ENCODE data around the gene CCNYL1.
"Not testable (repeated sequence)": the region's sequence is repeated elsewhere in the genome, so short reads cannot be mapped to it uniquely, and the experiment has no call there.

The CCNYL1 gene

DNA sequence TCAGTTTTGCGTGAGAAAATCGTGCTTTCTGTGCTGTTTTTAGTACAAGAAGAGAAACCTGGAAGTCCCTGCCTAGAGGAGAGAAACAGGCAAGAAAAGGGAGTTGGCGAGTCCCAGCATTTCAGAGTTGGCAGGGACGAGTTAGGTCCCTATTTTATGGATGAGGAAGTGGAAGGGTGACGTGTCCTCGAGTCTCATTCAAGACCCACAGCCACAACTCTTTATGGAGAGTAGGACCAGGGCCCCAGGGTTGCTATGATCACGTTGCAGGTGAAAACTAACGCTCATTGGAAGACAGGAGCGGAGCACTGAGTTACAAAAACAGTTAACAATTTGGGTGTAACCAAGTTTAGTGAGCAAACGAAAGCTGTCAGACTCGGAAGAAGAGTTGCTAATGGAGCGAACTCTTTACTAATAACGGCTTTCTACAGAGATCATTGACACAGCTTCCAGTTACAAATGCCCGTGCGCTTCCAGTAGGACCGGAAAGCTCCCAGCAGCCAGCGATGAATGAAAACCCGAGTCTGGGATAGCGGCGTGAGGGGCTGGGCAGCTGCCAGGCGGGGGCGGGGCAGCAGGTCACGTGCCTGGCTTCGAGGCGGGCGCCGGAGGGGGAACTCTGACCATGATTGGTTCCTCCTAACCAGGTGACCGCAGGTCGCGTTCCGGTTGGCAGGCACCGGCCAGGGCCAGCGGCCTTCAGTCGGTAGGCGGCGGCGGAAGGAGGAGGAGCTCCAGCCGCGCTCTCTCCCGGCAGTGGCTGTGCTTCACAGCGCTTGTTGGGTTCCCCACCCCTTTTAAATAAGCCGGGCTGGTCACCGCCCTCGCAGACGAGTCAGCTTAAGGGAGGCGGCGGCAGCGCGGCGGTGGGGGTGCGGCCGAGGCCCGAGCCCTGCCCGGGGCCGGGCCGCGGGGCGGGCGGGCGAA, at the start of gene CCNYL1:
CCNYL1 (plus strand) TSS at position 827 of the 927 bp plus-strand sequence. CDS start 257 bp downstream, outside the sequence.
- DNase-seq (ENCODE audit: low read depth) = peak; percentile 97

DNA sequence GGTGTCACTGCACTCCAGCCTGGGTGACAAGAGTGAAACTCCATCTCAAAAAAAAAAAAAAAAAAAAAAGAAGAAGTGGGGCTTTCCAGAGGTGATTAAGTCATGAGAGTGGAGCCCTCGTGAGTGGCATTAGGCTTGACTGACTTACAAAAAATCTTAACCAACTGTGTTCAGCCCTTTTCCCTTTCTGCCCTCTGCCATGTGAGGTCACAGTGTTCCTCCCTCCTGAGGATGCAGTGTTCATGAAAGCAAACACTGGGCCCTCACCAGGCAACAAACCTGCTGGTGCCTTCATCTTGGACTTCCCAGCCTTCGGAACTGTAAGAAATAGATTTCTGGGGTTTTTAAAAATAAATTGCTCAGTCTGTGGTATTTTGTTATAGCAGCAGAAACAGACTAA, 49.2 kb upstream of the CCNYL1 start:
- DNase-seq (ENCODE audit: low read depth) = no peak

DNA sequence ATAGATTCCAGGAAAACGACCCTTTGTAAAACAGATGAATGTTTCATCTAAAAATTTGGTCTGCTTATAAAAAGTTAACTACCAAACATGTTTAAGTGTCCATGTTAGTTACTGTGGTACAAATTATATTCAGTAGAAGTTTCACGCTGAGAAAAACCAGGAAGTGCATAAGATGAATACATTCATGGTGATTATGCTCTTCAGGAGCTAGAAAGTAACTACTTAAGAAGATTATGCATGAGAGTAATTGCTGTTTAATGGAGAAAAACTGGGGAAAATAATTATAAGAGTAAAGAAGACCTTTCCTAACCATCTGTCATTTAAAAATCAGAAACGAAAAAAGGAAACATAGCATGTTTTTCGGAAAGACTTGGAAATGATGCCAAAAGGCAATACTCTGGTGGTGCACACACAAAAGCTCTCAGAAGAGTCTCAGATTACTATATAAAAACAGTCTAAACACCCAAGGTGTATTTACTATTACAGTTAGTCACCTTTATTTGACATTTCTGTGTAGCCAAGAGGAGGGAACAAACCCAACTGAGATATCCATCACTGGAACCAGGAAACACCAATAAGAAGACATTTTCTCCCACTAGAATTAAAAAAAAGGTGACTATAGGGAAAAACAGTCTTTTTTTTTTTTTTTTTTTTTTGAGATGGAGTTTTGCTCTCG, 47.4 kb upstream of the CCNYL1 start:
- no peak for DNase-seq (ENCODE audit: low read depth)

DNA sequence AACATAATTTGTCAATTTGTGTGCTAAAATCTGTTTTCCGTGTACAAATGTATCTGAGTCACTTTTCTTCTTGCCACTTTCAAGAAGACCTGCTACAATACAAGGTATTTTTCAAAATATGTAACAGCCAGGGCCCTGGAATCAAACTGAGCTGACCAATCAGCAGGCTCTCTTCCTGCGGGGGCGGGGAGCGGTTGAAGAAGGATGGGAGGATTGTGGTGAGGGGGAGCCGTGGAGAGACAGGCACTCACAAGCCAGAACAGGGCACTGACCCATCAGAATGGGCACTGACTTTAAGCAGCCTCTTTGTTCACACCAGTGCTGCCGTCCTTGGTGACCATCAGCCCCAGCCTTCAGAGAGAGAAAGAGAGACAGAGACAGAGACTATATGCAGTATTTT, 40.6 kb upstream of the CCNYL1 start:
- no peak for DNase-seq (ENCODE audit: low read depth)

DNA sequence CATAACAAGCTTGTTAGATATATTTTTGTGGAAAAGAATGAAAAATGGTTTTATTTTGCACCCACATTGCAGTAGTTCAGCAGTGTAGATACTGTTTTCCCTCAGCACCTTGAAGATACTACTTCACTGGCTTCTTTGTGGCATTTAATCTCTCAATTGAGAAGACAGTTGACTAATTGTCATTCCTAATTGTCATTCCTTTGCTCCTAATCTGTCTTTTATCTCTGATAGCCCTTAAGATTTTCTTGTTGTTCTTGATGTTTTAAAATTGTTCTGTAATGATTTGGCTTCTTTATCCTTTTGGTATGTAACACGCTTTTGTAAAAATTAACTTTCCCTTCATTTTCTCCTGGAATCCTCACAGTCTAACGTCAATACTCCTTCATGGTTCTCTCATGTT, 38.0 kb upstream of the CCNYL1 start:
- no peak for DNase-seq (ENCODE audit: low read depth)

DNA sequence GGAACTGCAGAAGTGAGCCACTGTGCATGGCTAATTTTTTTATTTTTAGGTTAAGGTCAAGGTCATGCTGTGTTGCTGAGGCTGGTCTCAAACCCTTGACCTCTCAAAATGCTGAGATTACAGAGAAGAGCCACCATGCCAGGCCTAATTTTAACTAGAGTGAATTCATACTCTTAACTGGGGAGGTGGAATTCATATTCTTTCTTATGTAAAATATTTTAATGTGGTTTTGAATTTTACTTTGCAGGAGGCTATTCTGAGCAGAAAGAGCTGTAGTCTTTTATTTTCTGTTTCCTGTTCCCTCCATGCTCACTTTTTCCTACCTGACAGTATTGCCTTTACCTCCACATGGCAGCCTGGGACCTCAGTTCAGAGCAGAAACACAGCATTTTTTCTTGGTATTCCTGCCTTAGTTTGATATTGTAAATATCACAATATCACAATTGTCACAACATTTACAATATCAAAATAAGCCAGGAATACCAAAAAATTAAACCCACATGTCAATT, 37.1 kb upstream of the CCNYL1 start:
- no peak for DNase-seq (ENCODE audit: low read depth)

DNA sequence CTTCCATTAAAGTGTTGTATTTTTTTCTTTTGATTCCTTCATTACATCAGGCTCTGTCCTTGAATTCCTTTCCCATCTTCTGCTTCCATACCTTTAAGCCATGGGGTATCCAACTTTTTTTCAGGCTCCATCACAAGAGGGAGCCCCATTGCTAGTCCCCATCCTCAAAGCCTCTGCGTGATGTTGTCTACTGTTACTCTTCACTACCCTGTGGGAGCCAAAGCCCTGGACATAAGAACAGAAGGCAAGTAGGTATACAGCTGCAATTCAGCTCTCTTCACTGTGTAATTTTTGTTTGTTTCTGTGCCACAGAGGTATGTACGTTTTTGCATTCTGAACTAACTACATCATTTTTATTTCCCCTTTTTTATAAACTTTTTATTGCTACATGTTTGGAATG, 36.6 kb upstream of the CCNYL1 start:
- DNase-seq (ENCODE audit: low read depth) = no peak

DNA sequence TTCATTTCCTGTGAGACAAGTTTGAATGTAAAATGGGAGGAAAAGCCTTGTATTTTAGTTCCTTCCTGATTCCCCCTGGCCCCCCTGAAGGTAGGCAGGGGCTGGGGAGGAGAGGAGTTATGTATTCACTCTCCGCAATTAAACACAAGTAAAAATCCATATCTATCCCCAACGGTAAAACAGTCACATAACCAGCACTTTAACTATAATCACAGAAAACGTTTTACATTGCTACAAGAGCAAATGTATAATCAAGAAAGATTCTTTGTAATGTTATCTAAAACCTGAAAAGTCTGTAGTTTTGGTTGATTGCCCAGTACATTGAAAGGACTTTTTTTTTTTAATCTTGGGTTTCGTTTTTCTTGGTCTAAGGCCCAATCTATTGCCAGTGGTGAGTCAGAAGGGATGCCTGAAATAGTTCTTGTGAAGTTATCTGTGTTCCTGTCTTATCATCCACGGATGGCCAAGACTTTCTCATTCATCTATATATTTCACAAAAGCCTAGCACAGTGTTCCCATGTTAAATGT, 34.5 kb upstream of the CCNYL1 start:
- DNase-seq (ENCODE audit: low read depth) = no peak

DNA sequence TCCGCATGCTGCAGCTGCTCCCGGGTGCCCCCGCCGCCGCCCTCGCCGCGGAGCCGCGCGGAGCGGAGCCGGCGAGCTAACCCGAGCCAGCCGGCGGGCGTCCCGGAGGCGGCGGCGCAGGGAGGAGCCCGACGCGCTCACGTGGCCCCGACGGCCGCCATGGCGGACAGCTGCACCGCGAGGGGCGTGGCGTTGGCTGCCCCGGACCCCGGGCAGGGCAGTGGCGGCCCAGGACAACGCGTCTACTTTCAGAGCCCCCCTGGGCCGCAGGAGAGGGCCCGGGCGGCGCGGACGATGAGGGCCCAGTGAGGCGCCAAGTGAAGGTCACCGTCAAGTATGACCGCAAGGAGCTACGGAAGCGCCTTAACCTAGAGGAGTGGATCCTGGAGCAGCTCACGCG, 30.0 kb upstream of the CCNYL1 start:
- no peak for DNase-seq (ENCODE audit: low read depth)

DNA sequence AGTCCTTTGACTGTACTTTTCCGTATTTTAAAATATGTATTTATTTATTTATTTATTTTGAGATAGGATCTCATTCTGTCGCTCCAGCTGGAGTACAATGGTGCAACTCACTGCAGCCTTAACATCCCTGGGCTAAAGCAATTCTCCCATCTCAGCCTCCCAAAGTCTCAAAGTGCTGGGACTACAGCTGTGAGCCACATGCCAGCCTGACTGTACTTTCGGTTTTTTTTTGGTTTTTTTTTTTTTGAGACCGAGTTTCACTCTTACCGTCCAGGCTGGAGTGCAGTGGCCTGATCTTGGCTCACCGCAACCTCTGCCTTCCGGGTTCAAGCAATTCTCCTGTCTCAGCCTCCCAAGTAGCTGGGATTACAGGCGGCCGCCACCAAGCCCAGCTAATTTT, 28.9 kb upstream of the CCNYL1 start:
- no peak for DNase-seq (ENCODE audit: low read depth)

DNA sequence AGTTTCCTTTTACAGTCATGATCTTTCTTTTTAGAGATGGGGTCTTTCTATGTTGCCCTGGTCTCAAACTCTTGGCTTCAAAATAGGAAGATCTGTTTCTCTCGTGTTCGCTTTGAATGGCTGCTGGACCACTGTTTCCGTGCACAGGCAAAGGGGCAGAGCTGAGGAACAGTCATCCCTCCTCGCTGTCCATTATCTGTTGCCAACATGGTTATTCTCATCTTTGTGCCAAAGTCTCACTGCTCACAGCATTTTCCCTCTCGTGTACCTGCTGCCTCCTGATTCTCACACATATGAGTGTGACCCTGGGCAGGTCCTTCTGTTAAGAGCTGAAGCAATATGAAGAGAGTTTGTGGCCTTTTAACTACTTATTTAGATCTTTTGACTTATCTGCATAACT, 28.0 kb upstream of the CCNYL1 start:
- no peak for DNase-seq (ENCODE audit: low read depth)

DNA sequence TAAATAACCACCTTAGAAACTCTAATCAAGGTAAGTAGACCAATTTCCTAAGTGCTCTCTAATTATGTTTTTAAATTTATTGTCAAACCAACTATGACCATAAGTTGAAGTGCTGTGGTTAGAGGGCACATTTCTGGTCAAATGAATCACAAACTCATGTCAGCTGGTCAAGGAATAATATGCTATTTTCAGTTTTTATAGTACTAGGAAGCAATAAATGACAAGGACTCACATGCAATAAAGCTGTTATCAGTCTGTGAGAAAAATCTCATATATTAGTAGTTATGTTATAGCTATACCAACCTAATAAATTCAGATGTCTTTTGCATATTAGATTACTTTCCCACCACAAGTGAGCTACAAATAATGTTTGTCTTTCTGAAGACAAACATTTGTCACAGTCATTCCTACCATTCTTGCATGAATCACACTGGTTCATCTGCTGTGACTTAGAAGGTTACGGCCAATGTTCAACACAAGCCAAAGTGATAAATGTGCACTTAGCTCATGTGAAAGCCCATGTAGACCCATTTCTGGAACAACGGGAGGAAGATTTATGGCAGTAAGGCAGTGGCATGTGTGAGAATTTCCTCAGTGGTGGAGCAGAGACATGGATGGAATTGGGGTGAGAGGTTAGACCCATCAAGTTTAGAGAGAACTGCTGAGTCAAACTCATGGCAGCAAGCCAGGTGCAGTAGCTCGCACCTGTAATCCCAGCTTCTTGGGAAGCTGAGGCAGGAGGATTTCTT, 27.4 kb upstream of the CCNYL1 start:
- no peak for DNase-seq (ENCODE audit: low read depth)

DNA sequence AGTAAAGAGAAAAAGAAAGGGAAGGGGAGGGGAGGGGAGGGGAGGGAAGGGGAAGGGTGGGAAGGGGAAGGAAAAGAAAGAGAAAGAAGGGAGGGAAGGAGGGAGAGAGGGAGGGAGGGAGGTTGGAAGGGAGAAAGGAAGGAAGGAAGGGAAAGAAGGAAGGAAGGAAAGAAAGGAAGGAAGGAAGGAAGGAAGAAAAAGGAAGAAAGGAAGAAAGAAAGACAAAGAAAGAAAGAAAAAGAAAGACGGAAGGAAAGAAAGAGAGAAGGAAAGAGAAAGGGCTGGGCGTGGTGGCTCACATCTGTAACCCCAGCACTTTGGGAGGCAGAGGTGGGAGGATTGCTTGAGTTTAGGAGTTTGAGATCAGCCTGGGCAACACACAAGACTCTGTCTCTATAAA, 24.6 kb upstream of the CCNYL1 start:
- no peak for DNase-seq (ENCODE audit: low read depth)

DNA sequence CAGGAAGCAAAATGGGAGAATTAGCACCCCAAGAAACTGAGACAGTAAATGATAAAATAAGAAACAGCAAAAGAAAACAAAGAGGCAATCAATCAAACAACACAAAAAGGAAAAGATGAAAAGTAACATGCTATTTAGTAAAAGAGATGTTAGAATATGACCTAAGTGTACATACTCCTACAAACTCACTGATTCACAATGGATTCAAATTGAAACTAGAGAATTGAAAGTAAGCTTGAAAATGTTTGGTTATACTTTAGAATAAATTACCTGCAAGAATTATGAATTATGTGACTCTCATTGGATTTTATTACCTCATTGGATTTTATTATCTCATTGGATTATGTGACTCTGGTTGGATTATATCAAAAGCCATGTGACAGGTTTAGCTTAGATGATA, 22.8 kb upstream of the CCNYL1 start:
- no peak for DNase-seq (ENCODE audit: low read depth)

DNA sequence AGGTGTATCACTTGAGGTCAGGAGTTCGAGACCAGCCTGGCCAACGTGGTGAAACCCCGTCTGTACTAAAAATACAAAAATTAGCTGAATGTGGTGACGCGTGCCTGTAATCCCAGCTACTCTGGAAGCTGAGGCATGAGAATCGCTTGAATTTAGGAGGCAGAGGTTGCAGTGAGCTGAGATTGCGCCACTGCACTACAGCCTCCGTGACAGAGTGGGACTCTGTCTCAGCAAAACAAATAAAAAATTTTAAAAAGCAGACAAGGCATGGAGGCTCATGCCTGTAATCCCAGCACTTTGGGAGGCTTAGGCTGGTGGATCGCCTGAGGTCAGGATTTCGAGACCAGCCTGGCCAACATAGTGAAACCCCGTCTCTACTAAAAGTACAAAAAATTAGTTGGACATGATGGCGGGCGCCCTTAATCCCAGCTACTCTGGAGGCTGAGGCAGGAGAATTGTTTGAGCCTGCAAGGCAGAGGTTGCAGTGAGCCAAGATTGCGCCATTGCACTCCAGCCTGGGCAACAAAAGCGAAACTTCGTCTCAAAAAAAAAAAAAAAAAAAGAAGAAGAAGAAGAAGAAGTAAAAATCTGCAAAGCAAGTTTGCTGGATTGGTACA, 20.5 kb upstream of the CCNYL1 start:
- DNase-seq (ENCODE audit: low read depth) = not testable (repeated sequence)

DNA sequence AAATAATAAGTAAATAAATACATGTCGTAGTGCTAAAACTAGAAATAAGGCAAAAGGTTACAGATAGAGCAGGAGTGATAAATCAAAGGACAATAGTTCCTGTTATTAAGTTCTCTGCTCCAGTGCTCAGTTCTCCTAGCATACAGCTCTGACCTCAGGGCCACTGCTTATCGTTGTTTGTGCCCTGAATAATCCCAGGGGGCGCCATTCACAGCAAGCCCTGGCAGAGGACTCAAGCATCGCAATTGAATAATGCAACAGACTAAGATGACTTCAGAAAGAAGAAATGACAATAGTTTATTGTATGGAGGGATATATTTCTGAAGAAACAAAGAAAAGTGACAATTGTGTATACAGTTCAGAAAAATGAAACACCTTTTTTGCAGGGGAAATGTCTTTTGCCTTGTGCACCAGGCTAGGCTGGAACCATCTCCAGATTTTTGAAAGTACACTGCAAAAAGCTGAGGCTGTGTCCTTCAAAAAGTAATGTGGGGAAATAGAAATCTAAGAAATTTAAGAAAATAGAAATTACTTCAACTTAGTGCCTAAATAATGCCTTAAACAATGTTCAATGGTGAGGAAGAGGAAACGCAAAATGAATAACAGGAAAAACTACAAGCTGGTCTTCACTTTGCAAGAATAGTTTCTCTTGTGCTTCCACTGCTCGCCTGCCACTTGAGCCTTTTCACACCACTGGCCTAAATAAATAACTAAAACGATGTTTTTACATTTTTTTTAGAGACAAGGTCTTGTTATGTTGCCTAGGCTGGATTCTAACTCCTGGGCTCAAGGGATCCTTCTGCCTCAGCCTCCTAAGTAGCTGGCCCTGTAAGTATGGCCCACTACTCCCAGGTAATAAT, 19.0 kb upstream of the CCNYL1 start:
- DNase-seq (ENCODE audit: low read depth) = no peak

DNA sequence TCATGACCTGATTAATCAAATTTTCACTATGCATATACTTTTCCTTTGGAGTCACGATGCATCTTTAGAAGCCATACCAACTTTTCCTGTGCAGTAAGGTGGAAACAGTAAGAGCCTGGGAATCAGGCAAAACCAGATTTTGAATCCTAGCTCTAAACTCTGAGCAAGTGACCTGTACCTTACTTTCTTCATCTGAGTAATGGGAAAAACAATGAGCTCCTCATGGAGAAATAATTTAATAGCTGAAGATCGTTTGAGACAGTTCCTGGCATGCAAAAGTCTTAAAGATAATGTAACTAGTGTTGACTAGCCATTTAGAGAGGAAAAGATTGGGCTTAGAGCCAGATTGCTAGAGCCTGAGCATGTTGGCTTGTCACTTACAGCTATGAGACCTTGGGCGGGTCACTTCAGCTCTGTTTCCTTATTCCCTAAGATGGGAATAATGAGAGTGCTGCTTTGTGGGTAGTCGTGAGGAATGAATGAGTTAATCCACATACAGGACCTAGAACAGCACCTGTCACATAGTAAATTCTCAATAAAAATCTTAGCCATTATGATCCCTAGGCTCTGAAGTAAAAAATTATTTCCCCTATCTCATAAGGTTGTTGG, 17.7 kb upstream of the CCNYL1 start:
- DNase-seq (ENCODE audit: low read depth) = no peak

DNA sequence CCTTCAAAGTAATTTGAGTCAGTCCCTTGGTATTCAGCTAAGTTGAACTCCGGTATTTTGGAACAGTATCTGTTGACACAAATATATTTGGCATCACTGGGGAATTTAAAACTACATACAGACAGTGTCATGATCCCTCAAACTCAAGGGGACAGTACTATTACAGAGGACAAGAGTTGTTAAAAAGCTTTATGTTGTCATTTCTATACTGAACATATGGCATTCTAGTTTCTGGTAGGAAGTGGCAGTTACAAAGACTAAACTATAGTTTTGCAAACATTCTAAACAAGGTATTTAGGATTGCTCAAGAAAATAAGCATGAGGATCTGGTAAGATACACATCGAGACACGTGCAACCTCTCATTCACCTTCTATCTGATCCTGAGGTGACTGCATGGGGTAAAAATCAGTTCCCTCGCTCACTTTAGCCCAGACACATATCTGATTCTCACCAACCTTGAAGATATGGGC, 16.6 kb upstream of the CCNYL1 start:
- no peak for DNase-seq (ENCODE audit: low read depth)

DNA sequence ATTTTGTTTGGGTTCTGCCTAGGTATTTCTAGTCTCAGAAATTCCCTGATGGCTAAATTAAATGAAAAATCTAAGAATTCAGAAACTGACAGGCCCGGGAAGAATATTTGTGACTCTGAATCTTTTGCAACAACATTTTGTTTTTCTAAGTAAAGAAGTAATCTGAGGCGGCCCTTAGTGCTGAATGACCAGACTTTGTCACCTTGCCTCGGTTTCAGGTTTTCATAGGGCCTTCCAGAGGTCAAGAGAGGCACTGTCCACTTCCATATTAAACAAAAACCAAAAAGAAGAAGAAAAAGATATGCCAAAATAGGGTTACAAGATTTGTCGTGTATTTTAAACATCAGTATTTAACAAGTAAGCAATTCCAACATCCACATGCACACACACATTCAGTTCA, 16.1 kb upstream of the CCNYL1 start:
- no peak for DNase-seq (ENCODE audit: low read depth)

DNA sequence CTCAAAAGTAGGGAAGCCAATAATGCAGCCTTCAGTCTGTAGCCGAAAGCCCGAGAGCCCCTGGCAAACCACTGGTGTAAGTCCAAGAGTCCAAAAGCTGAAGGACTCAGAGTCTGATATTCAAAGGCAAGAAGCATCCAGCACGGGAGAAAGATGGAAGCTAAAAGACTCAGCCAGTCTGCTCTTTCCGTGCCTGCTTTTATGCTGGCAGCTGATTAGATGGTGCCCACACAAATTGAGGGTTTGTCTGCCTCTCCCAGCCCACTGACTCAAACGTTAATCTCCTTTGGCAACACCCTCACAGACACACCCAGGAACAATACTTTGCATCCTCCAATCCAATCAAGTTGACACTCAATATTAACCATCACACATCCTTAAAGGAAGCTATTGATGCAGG, 14.5 kb upstream of the CCNYL1 start:
- DNase-seq (ENCODE audit: low read depth) = not testable (repeated sequence)
